Measurements from ENCODE around the gene ELP5.

DNA sequence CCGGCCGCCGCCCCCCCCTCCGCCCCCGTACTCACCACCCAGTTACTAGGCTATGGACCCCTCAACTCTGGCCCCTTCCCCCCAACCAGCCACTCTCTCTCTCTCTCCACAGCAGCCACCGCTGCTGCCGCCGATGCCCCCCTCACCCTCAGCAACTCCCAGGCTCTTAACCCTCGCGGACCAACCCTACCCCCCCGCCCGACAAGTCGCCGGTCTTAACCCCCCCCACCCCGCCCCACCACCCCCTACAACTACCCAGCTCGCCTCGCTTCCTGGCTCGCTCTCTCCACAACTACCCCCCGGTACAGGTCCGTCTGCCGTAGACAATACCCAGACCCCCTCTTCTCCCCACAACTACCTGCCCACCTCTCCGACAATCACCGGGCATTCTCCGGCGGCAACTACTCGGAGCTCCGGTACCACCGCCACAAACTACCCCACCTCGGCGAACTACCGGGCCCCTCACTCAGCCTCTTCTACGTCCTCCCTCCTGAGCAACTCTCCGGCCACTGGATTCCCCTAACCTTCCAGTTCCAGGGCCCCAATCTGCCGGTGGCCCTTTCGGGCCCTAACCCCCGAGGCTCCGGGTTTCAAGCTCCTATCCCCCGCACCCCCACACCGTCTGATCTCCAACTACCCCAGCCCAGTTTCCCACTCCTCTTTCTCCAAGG, 13.5 kb upstream of the ELP5 start:
- TF ChIP-seq, protein P1, sequence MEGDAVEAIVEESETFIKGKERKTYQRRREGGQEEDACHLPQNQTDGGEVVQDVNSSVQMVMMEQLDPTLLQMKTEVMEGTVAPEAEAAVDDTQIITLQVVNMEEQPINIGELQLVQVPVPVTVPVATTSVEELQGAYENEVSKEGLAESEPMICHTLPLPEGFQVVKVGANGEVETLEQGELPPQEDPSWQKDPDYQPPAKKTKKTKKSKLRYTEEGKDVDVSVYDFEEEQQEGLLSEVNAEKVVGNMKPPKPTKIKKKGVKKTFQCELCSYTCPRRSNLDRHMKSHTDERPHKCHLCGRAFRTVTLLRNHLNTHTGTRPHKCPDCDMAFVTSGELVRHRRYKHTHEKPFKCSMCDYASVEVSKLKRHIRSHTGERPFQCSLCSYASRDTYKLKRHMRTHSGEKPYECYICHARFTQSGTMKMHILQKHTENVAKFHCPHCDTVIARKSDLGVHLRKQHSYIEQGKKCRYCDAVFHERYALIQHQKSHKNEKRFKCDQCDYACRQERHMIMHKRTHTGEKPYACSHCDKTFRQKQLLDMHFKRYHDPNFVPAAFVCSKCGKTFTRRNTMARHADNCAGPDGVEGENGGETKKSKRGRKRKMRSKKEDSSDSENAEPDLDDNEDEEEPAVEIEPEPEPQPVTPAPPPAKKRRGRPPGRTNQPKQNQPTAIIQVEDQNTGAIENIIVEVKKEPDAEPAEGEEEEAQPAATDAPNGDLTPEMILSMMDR (IDR thresholded peaks at IDR 0.05): no peak
- no peak for TF ChIP-seq POLR2A (IDR thresholded peaks at IDR 0.05)

Measured in body of pancreas (tissue), 4 donors.